GM12801 (cell line): ENCODE measurements around the gene JDP2.

Source experiments
- TF ChIP-seq, protein P1 (sequence below): IDR thresholded peaks from one replicate; pipeline ENCODE4 v1.5.1; 2011; ENCODE audit warnings: control low read depth; ENCODE audit not compliant: insufficient read length; ENCODE audit errors: extremely low read depth

The JDP2 gene

DNA sequence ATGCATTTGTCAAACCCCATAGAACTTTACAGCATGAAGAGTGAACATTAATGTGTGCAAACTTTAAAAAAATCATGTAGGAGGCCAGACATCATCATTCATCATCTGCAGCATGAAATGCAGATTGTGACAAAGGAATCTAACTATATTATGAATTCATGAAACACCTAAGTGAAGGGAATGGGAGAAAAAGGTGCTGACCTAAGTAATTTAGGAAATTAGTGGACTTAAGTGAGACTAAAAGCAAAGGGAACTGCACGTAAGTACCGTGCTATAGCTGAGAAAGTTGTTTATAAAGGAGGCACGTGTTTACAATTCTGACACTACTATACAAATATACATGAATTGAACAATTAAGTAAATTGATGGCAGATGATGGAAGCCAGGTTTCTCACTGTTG, 37.6 kb upstream of the JDP2 start:
- TF ChIP-seq, protein P1, sequence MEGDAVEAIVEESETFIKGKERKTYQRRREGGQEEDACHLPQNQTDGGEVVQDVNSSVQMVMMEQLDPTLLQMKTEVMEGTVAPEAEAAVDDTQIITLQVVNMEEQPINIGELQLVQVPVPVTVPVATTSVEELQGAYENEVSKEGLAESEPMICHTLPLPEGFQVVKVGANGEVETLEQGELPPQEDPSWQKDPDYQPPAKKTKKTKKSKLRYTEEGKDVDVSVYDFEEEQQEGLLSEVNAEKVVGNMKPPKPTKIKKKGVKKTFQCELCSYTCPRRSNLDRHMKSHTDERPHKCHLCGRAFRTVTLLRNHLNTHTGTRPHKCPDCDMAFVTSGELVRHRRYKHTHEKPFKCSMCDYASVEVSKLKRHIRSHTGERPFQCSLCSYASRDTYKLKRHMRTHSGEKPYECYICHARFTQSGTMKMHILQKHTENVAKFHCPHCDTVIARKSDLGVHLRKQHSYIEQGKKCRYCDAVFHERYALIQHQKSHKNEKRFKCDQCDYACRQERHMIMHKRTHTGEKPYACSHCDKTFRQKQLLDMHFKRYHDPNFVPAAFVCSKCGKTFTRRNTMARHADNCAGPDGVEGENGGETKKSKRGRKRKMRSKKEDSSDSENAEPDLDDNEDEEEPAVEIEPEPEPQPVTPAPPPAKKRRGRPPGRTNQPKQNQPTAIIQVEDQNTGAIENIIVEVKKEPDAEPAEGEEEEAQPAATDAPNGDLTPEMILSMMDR, result no peak

DNA sequence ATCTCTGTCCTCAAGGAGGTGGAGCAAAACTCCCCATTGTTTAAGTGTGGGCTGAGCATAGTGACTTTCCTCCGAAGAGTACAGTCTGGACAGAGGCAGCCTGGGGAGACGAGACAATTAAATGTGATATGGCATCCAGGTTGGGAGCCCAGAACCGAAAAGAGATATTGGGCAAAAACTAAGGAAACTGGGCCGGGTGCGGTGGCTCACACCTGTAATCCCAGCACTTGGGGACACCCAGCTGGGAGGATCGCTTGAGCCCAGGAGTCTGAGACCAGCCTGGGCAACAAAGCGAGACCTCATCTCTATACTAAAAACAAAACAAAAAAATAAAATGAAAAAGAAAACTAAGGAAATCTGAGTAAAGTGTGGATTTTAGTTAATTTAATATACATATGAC, 35.9 kb upstream of the JDP2 start:
- TF ChIP-seq, protein P1, result no peak

DNA sequence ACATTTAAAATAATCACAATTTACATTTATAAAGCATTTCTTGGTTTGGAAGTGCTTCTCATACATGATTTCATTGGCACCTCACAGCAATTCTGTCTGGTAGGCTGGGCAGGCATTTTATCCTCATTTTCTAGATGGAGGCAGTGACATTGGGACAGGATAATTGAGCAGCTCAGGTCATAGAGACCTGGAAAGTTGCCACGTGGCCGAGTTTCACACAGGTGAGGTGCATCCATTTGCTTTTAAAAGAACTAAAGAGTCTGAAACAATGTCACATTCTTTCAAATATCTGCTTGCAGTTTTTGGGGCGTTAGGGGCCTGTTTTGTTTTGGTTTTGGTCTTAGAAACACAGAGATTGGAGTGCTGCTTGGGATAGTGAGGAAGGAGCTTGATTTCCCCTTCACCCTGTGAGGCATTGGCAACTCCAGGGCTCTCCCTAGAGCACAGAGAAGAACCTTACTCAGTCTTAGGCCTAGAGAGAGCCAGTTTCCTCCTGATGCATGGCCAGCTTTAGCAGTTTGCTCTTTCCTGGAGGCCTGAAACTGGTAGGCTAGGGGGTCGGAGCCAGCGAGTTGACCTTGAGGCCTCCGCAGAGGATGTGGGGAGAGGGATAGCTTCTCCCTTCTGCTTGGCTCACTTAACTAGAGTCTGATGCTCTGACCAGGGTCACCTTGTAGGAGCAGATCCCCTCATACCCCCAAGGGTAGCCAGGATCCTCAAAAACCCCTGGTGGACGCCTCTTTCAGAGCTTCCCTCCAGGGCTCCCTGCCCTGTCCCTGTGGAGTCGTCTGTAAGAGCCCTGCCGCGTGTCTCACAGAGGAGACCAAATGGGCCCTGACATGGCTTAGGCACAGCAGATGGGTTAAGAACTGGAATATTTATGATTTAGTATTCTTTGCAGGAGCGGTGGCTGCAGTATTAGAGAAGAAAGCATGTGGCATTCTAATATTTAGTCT, 34.9 kb upstream of the JDP2 start:
- TF ChIP-seq, protein P1, result no peak

DNA sequence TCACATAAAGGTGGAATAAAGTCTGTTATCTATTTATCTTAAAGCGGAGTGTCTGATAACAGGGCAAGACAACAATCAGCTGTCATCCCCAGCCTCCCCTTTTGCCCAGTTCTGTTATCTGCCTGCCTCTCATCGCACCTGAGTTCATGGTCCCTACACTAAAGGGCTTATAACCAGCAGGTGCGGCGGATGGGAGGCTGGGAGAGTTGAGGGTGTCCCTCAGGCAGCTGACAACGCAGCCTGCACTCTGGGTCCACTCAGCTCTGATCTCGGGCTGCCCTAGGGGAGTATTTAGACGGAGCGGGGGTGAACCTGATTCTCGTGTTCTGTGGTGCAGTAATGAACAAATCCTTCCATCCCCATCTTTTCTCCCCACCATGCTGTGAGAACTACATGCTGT, 34.0 kb upstream of the JDP2 start:
- TF ChIP-seq, protein P1, result no peak

DNA sequence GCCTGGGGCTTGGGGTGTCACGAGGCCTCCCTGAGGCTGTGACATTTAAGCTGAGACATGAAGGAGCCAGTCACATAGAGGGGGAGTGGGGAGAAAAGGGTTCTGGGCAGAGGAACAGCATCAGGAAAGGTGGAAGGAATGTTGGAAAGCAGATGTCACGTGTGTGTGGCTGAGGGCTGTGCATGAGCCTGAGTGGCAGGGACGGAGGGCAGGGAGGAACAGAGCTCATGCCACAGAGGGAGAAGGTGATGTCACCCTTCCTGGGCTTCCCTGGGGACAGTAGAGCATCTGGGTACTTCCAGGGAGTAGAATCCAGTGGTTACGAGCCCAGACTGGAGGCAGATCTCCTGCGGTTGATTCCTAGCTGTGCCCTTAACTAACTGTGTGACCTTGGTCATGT, 32.0 kb upstream of the JDP2 start:
- TF ChIP-seq, protein P1, result no peak

DNA sequence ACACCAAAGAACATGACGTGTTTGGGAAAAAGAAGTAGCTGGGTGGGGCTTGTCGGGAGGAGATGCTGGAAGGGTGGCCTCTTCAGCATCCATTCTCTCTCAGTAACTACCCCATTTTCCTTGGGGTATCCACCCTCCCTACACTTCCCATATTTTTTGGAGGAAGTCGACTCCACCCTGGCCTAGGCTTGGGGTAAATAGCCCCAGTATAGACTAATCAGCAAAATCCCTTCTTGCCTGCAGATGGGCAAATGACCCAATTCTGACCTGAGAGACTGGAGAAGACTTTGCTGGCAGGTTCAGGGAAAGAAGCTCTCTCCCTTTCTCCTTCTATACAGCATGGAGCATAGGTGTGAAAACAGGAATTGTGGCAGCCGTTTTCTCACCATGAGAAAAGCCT, 28.5 kb upstream of the JDP2 start:
- TF ChIP-seq, protein P1, result no peak

DNA sequence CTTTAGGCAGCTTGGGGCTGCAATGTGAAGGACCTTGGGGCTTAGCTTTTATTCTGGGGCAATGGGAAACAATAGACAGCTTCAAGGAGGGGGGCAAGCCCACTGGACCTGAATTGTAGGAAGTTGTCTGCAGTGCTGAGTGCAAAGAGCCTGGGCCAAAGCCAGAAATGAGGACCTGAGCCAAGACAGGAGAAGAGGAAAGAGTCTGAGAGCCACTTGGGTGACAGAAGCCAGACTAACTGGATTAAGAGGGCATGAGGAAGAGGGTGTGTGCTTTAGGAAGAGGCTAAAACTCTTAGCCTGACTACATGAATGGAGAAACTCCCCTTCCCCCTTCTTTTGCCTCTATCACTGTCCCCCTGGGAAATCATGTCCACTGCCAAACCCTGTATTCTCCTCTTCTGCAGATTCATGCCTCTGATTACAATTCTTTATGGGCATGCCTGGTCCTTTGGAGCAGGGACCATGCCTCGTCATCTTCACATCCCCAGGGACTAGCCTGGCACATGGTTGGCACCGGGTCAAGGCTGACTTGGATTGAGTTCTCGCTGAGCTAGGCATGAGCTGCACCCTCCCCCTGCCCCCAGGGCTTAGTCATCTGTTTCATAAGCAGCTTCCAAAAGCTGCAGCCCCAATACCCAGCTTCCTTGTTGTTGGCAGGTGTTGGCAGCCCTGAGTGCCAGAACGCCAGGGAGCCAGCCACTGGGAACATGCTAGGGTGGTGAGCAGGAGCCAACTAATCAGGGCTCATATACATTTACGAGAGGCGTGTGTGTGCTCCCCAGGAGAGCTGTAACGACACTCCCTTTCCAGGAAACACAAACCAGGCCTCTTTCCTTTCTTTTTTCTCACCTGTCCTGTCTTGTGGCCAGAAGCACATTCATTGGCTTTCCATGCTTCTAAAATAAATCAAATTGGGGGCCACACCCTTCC, 27.7 kb upstream of the JDP2 start:
- TF ChIP-seq, protein P1, result no peak
